Sigmoid colon (tissue), 7 donors: ENCODE data around the gene TENM3. TPM values are rescaled to one million over a fixed set of nuclear protein-coding genes. Genes with fewer than 3 reads are reported as not detected.

Source experiments
- DNase-seq: peaks from one replicate; pipeline ENCODE4 v3.0.0-alpha.2; 2019
- H3K27ac ChIP-seq, 4 donors: fragments of 200-600 bp; sonication (generic); one replicate each; pipeline ENCODE4 v1.5.1; 2016 to 2019; ENCODE audit warnings: mild to moderate bottlenecking in 1 of 4
- H3K27me3 ChIP-seq, 3 donors: fragments of 200-600 bp; sonication (generic); one replicate each; pipeline ENCODE4 v1.5.1; 2019; ENCODE audit warnings: mild to moderate bottlenecking in 1 of 3
- H3K36me3 ChIP-seq, 4 donors: fragments of 200-600 bp; sonication (generic); one replicate each; pipeline ENCODE4 v1.5.1; 2016 to 2019
- H3K4me1 ChIP-seq, 4 donors: fragments of 200-600 bp; sonication (generic); one replicate each; pipeline ENCODE4 v1.5.1; 2017 to 2019
- H3K4me3 ChIP-seq, 4 donors: fragments of 200-600 bp; sonication (generic); one replicate each; pipeline ENCODE4 v1.5.1; 2017 to 2019; ENCODE audit warnings: mild to moderate bottlenecking in 2 of 4, moderate library complexity in 1 of 4
- H3K9me3 ChIP-seq, 4 donors: fragments of 200-600 bp in 3 of 4; sonication (generic) in 3 of 4; one replicate each; pipeline versions ENCODE4 v1.5.1 to v1.6.1; 2013 to 2019
- CTCF ChIP-seq, 4 experiments: fragments of 450-650 bp in 3 of 4; fragments of 200-600 bp in 1 of 4; IDR thresholded peaks; one replicate each; pipeline ENCODE4 v1.5.1; 2016 to 2019; ENCODE audit warnings: antibody characterized with exemption in 4 of 4, mild to moderate bottlenecking in 3 of 4, moderate library complexity in 2 of 4
- EP300 ChIP-seq, 4 donors: sonication (generic); formaldehyde crosslinking; IDR thresholded peaks; one replicate each; pipeline ENCODE4 v1.6.1; 2017; ENCODE audit warnings: antibody characterized with exemption in 4 of 4
- POLR2A ChIP-seq, 2 donors: fragments of 450-650 bp; IDR thresholded peaks; one replicate each; pipeline ENCODE4 v1.6.1; 2016; ENCODE audit warnings: antibody characterized with exemption in 2 of 2, mild to moderate bottlenecking in 2 of 2, moderate library complexity in 2 of 2
- POLR2AphosphoS5 ChIP-seq, 4 donors: sonication (generic); formaldehyde crosslinking; IDR thresholded peaks; one replicate each; pipeline ENCODE4 v1.6.1; 2017; ENCODE audit warnings: antibody characterized with exemption in 4 of 4
- WGBS, 2 donors: extraction: QIAGEN DNeasy Blood & Tissue Kit; methylation state at CpG; one replicate each; pipeline ENCODE4 v1.1.7; 2013; 5-methylcytosine and 5-hydroxymethylcytosine counted together
- intact Hi-C: fragments of 100-400 bp; cut with DNase I; formaldehyde crosslinking; loops from one replicate; pipeline ENCODE4 v1.15.1; 2023
- polyA plus RNA-seq, 3 donors: library from polyadenylated mRNA; stranded (reverse); fragments of 200-250 nt; gene quantifications; one replicate each; pipeline ENCODE4 v1.2.3, GENCODE V29; 2013
- total RNA-seq, 4 donors: library from RNA; depleted of rRNA; stranded (reverse); fragments of >200 nt; gene quantifications; one replicate each; pipeline ENCODE4 v1.1.0, GENCODE V29; 2016
- donor health status: healthy with polysubstance abuse.
- donor health status: Bipolar disorder and iron deficiency.
- donor health status: healthy.

Gene TENM3
- total and polyA plus RNA-seq, 7 donors, result 0.60 to 82.3 (median 37.8) TPM; not detected in 1

GRCh38 chr4:182207830-182208396 lies 35.3 kb upstream of the TENM3 start:
- 14 to 27% methylated on average over 2 of the region's 2 CpGs for WGBS, 2 donors
- H3K27ac ChIP-seq, result peak overlapping the region; percentile 30 to 75 (median 68)

GRCh38 chr4:182208526-182209050 lies 34.6 kb upstream of the TENM3 start:
- TF ChIP-seq POLR2AphosphoS5 (IDR thresholded peaks at IDR 0.05) (no peak), EP300 (IDR thresholded peaks at IDR 0.05) (no peak), POLR2A (IDR thresholded peaks at IDR 0.05) (no peak), CTCF (IDR thresholded peaks at IDR 0.05) (no peak)
- Histone ChIP-seq H3K27me3 (no peaks in the 10 kb centered on the region), H3K4me3 (no peak overlapping the region), H3K9me3 (no peaks in the 10 kb centered on the region), H3K36me3 (no peaks in the 10 kb centered on the region), H3K27ac (peak overlapping the region; percentile 30 to 75 (median 68)), H3K4me1 (peaks cover 0 to 24% (median 15%) of the 10 kb centered on the region in 4 donors)
- 87 to 91% methylated on average over 6 of the region's 6 CpGs for WGBS, 2 donors
- intact Hi-C loops, result loop anchor here (10.0 kb wide), 1 partner anchor 64 kb away; no protein-coding TSS in a partner anchor
- DNase-seq, result no peak

More at GRCh38 chr4:182207830-182208396, 35.3 kb upstream of the TENM3 start:
- Histone ChIP-seq H3K36me3 (no peaks in the 10 kb centered on the region), H3K9me3 (no peaks in the 10 kb centered on the region), H3K4me3 (no peak overlapping the region), H3K4me1 (peaks cover 0 to 24% (median 15%) of the 10 kb centered on the region in 4 donors), H3K27me3 (no peaks in the 10 kb centered on the region)
- intact Hi-C loops, result loop anchor here (10.0 kb wide), 1 partner anchor 63 kb away; no protein-coding TSS in a partner anchor
- TF ChIP-seq POLR2A (IDR thresholded peaks at IDR 0.05) (no peak), EP300 (IDR thresholded peaks at IDR 0.05) (peak in 1 of 4 donors; percentile 34), POLR2AphosphoS5 (IDR thresholded peaks at IDR 0.05) (peak in 3 of 4 donors; percentile 41 to 64 (median 55))
- no peak for DNase-seq

- DNase-seq, result no peak
- intact Hi-C loops, result no loop called here
- 72 to 77% methylated on average over 11 of the region's 11 CpGs for WGBS, 2 donors
- no peaks in the 10 kb centered on the region for H3K27me3 ChIP-seq
- H3K36me3 ChIP-seq, result no peaks in the 10 kb centered on the region
- H3K4me3 ChIP-seq, result no peak overlapping the region
- no peaks in the 10 kb centered on the region for H3K9me3 ChIP-seq
- H3K27ac ChIP-seq, result no peak overlapping the region
- peaks cover 0 to 17% (median 10%) of the 10 kb centered on the region in 4 donors for H3K4me1 ChIP-seq
- TF ChIP-seq POLR2A (IDR thresholded peaks at IDR 0.05) (no peak), POLR2AphosphoS5 (IDR thresholded peaks at IDR 0.05) (no peak), CTCF (IDR thresholded peaks at IDR 0.05) (no peak), EP300 (IDR thresholded peaks at IDR 0.05) (no peak)
These were observed 30.9 kb upstream of the TENM3 start for GRCh38 chr4:182212211-182212761.

GRCh38 chr4:182213004-182213403 lies 30.2 kb upstream of the TENM3 start:
- WGBS, 2 donors, result 77 to 80% methylated on average over 1 of the region's 1 CpG
- Histone ChIP-seq H3K36me3 (no peaks in the 10 kb centered on the region), H3K27ac (no peak overlapping the region), H3K27me3 (no peaks in the 10 kb centered on the region), H3K9me3 (no peaks in the 10 kb centered on the region), H3K4me1 (peaks cover 0 to 9% (median 7%) of the 10 kb centered on the region in 4 donors), H3K4me3 (no peak overlapping the region)
- intact Hi-C loops, result no loop called here
- DNase-seq, result no peak
- no peak for TF ChIP-seq CTCF (IDR thresholded peaks at IDR 0.05)
- no peak for TF ChIP-seq POLR2A (IDR thresholded peaks at IDR 0.05)
- no peak for TF ChIP-seq POLR2AphosphoS5 (IDR thresholded peaks at IDR 0.05)
- no peak for TF ChIP-seq EP300 (IDR thresholded peaks at IDR 0.05)

GRCh38 chr4:182215148-182215547 lies 28.1 kb upstream of the TENM3 start:
- 67 to 75% methylated on average over 3 of the region's 3 CpGs for whole genome bisulfite sequencing, 2 donors
- Histone ChIP-seq H3K36me3 (no peaks in the 10 kb centered on the region), H3K4me3 (no peak overlapping the region), H3K27me3 (no peaks in the 10 kb centered on the region), H3K4me1 (no peaks in the 10 kb centered on the region), H3K9me3 (no peaks in the 10 kb centered on the region), H3K27ac (no peak overlapping the region)
- intact Hi-C loops, result no loop called here
- DNase-seq, result no peak
- TF ChIP-seq POLR2AphosphoS5 (IDR thresholded peaks at IDR 0.05) (no peak), EP300 (IDR thresholded peaks at IDR 0.05) (no peak), CTCF (IDR thresholded peaks at IDR 0.05) (no peak), POLR2A (IDR thresholded peaks at IDR 0.05) (no peak)
